Right atrium auricular region (tissue), 2 donors: ENCODE results near the gene C19orf67. TPM values are rescaled to one million over a fixed set of nuclear protein-coding genes. Genes with fewer than 3 reads are reported as not detected.
"Not testable (repeated sequence)": the region's sequence is repeated elsewhere in the genome, so short reads cannot be mapped to it uniquely, and the experiment has no call there.

Experiments
- DNase-seq: peaks from one replicate; pipeline ENCODE4 v3.0.0-alpha.2; 2019; ENCODE audit warnings: low spot score
- H3K27ac ChIP-seq, 2 donors: fragments of 200-600 bp; sonication (generic); 1 replicate in 1 of 2; 2 replicates in 1 of 2; pipeline ENCODE4 v1.5.1; 2016 to 2019
- H3K27me3 ChIP-seq, 2 donors: fragments of 200-600 bp; sonication (generic); one replicate each; pipeline versions ENCODE4 v1.5.1 to v1.6.0; 2017 to 2019
- H3K36me3 ChIP-seq: fragments of 200-600 bp; sonication (generic); one replicate; pipeline ENCODE4 v1.5.1; 2016
- H3K4me1 ChIP-seq, 2 donors: fragments of 200-600 bp; sonication (generic); one replicate each; pipeline versions ENCODE4 v1.5.1 to v1.6.0; 2017 to 2019
- H3K4me3 ChIP-seq, 2 donors: fragments of 200-600 bp; sonication (generic); 1 replicate in 1 of 2; 2 replicates in 1 of 2; pipeline ENCODE4 v1.5.1; 2017 to 2019; ENCODE audit warnings: mild to moderate bottlenecking in 1 of 2, moderate library complexity in 1 of 2
- H3K9me3 ChIP-seq, 2 donors: fragments of 200-600 bp; sonication (generic); one replicate each; pipeline ENCODE4 v1.5.1; 2019
- CTCF ChIP-seq, 2 donors: fragments of 200-600 bp; sonication (generic); IDR thresholded peaks; one replicate each; pipeline ENCODE4 v1.5.1; 2019; ENCODE audit warnings: antibody characterized with exemption in 2 of 2
- total RNA-seq, 2 donors: library from RNA; depleted of rRNA; stranded (reverse); fragments of >200 nt; gene quantifications; one replicate each; pipeline ENCODE4 v1.1.0, GENCODE V29; 2016

Gene C19orf67
- total RNA-seq, 2 donors from 2014 or later = not detected

GRCh38 chr19:14052470-14052869 lies 33.1 kb downstream of the C19orf67 start:
- no peak for TF ChIP-seq CTCF (IDR thresholded peaks at IDR 0.05)
- H3K36me3 ChIP-seq = no peaks in the 10 kb centered on the region

GRCh38 chr19:14051980-14052379 lies 33.6 kb downstream of the C19orf67 start:
- Histone ChIP-seq H3K27ac (no peak overlapping the region), H3K9me3 (no peaks in the 10 kb centered on the region), H3K4me3 (no peak overlapping the region), H3K27me3 (no peaks in the 10 kb centered on the region), H3K4me1 (peaks cover 0 to under 1% of the 10 kb centered on the region in 2 donors), H3K36me3 (no peaks in the 10 kb centered on the region)
- no peak for TF ChIP-seq CTCF (IDR thresholded peaks at IDR 0.05)
- DNase-seq = no peak

More at GRCh38 chr19:14052470-14052869, 33.1 kb downstream of the C19orf67 start:
- DNase-seq = no peak
- Histone ChIP-seq H3K4me1 (peaks cover 0 to 5% of the 10 kb centered on the region in 2 donors), H3K4me3 (no peak overlapping the region), H3K27ac (no peak overlapping the region), H3K9me3 (no peaks in the 10 kb centered on the region), H3K27me3 (no peaks in the 10 kb centered on the region)

- not testable (repeated sequence) for DNase-seq, H3K36me3 ChIP-seq
Observed at GRCh38 chr19:14050961-14051360, 34.6 kb downstream of the C19orf67 start.

GRCh38 chr19:14050512-14050911 lies 35.1 kb downstream of the C19orf67 start:
- Histone ChIP-seq H3K36me3 (no peaks in the 10 kb centered on the region), H3K4me3 (no peak overlapping the region), H3K27ac (no peak overlapping the region), H3K9me3 (no peaks in the 10 kb centered on the region), H3K27me3 (no peaks in the 10 kb centered on the region), H3K4me1 (no peaks in the 10 kb centered on the region)
- DNase-seq = no peak
- no peak for TF ChIP-seq CTCF (IDR thresholded peaks at IDR 0.05)

More at GRCh38 chr19:14050961-14051360, 34.6 kb downstream of the C19orf67 start:
- not testable (repeated sequence) for H3K27me3 ChIP-seq, H3K9me3 ChIP-seq, H3K27ac ChIP-seq, H3K4me3 ChIP-seq, H3K4me1 ChIP-seq

- peak; percentile 62 to 79 for TF ChIP-seq CTCF (IDR thresholded peaks at IDR 0.05)
- no peak overlapping the region for H3K27ac ChIP-seq
- H3K4me3 ChIP-seq = no peak overlapping the region
- H3K9me3 ChIP-seq = no peaks in the 10 kb centered on the region
- DNase-seq = no peak
- no peaks in the 10 kb centered on the region for H3K36me3 ChIP-seq
- no peaks in the 10 kb centered on the region for H3K4me1 ChIP-seq
- H3K27me3 ChIP-seq = no peaks in the 10 kb centered on the region
Observed at GRCh38 chr19:14048443-14049153, 37.0 kb downstream of the C19orf67 start.

- H3K4me1 ChIP-seq, H3K27me3 ChIP-seq, H3K9me3 ChIP-seq, H3K4me3 ChIP-seq, H3K27ac ChIP-seq, H3K36me3 ChIP-seq, DNase-seq: not testable (repeated sequence)
Observed at GRCh38 chr19:14047866-14048265, 37.7 kb downstream of the C19orf67 start.
